HG03045 (cell line): ENCODE data around the gene NIPAL1.
A peak's percentile ranks its signal among the peaks of the same experiment; 100 is the strongest.

Experiments
- ATAC-seq: cut with Tn5 transposase; IDR thresholded peaks from one replicate; pipeline ENCODE4 v1.9.1; 2021; ENCODE audit warnings: mild to moderate bottlenecking, moderate library complexity; ENCODE audit not compliant: unreplicated experiment

NIPAL1 gene

DNA sequence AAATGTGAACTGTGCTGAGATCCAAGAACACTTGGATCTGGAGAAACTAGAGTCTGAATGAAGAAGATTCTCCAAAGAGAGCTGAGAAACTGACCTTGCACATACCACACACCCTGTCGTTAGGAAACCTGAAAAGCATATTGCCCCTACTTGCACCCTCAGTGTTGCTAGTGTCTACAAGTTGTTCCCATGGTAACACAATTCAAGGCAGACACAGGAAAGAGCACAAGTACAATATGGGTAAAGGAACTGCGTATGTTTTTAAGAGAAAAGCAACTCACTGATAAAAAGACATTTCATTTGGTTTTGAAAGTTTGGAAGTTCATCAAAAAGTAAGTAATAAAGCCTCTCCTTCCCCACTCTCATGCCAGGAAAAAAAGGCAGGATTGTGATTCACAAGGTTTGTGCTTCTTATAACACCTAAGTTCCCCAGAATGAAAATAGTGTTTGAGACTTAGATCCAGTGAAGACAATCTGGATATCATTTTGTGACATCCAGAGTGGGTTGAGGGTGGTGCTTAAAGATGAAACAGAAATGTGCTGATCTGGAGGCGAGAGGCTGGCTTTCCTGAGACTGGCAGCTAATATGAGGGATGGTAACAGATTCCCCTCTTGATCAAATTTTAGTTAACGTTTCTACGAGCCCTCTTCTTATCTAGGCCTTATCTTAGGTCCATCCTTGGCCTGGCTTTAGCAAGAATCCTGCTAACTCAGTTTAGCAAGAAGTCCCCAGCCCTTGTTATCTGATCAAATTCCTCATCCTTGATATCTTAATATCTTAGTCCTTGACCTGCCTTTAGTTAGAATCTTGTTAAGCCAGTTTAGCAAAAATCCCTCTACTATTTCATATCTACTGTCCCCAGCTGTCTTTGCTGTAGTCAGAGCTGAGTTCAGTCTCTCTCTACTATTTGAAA lies 42.3 kb downstream of the NIPAL1 start:
- ATAC-seq: no peak

- ATAC-seq: peak; percentile 55
These were observed 47.8 kb downstream of the NIPAL1 start for GRCh38 chr4:48064349-48064748.

DNA sequence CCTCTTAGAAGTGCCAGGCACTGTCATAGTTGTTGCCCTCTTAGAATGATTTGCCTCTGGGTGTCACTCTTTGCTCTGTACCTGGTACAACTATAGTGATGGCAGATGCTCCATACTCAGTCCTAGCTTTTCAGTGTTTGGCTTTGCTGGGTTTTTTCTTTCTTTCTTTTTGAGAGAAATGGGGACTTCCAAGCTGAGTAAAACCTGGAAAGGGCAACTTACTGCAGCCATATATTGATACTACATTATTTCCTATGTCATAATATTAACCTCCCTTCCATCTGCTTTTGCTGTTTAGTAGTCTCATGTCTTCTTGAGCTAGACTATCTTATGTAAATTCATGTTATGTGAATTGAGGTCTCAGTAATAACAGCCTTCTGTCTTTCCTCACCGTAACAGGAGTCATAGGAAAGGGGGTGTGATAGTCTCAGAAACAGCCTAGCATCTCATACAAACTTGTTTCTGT lies 49.0 kb downstream of the NIPAL1 start:
- ATAC-seq: peak; percentile 78

DNA sequence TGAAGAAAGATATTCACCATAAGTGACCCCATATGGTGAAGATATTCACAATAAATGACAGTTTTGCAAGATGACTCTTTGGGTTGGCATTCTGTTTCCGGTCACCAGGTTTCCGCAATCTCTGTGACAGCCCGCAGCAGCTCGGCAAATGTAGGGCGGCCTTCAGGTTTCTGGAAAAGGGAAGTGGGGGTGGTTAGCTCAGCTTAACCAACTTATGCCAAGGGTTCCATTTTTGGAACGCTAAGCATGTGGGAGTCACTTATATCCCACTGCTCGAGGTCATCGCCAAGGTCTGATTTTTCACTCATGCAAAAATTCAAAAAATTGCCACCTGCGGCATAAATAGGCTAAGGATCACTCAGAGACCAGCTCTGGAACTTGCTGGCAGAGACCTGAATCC lies 51.0 kb downstream of the NIPAL1 start:
- no peak for ATAC-seq

- ATAC-seq: no peak
These were observed 51.6 kb downstream of the NIPAL1 start for GRCh38 chr4:48068182-48068581.

DNA sequence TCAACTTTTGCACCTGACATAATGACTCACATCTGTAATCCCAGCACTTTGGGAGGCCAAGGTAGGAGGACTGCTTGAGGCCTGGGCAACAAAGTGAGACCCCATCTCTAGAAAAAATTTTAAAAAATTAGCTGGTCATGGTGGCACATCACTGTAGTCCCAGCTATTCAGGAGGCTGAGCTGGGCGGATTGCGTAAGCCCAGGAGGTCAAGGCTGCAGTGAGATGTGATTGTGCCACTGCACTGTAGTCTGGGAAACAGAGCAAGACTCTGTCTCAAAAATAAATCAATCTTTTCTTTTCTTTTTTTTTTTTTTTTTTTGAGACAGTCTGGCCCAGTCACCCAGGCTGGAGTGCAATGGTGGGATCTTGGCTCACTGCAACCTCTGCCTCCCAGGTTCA lies 52.5 kb downstream of the NIPAL1 start:
- ATAC-seq: no peak

- no peak for ATAC-seq
These were observed 54.6 kb downstream of the NIPAL1 start for GRCh38 chr4:48071191-48071590.

GRCh38 chr4:48073567-48074103 lies 57.1 kb downstream of the NIPAL1 start:
- no peak for ATAC-seq

DNA sequence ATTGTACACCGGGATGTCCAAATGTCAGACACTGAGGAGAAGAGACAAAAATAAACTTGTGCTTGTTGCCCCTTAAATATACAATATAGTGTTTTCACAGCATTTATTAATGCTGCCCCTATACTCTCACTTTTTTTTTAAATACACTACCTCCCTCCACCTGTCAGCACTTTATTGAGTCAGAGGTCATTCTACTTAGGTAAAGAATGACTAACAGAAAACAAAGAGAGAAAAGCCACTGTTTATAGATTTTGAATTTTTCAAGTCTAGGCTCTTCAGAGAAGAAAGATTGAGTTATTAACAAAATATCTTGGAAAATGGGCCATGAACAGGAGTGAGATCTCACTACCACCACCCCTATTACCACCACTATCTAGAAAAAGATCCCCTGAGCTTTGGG lies 58.1 kb downstream of the NIPAL1 start:
- ATAC-seq: no peak

- ATAC-seq: no peak
These were observed 61.9 kb downstream of the NIPAL1 start for GRCh38 chr4:48078425-48078824.

DNA sequence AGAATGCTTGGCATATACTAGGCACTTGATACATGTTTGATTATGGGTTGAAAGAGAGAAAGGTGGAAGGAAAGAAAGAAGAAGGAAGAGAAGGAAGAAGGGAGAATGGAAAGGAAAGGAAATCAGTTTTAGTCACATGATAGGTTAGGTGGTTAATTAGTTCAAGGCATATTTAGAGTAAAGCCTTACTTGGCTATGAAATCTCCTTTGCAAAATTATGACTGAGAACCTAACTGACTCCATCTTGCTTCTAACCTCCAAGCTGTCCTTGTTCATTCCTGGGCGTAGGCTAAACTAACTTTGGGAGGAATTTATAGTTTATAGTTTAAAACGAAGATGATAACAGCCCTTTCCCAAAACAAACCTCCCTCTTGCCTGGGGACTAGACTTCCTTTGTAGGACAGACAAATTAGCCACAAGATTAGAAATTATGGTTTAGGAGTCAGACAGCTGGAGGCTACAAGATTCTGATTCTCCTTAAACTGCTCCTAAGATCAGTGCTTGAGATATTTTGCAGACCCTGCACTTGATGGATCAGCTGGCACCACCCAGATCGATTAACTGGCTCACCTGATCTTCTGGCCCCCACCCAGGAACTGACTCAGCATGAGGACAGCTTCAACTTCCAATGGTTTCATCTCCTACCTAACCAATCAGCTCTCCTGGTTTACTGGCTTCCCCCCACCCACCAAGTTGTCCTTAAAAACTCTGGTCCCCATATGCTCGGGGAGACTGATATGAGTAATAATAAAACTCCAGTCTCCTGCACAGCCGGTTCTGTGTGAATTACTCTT lies 62.5 kb downstream of the NIPAL1 start:
- ATAC-seq: no peak

DNA sequence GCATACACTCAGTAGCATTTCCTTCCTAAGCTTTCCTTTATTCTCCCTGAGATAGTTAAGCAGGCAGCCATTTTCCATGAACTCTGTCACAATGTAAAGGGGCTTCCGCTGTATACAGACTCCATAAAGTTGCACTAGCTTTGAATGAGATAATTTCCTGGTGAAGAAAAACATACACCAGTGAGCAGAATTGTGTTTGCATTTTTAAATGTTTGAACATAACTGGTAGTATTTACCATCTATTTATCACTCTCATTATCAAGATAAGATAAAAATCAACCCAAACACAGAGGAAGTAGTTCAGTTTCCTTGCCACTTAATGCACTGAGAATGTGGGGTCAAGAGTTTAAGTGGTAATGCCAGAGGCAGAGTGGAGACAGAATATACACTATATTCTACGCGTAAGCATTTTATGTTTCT lies 63.4 kb downstream of the NIPAL1 start:
- no peak for ATAC-seq

DNA sequence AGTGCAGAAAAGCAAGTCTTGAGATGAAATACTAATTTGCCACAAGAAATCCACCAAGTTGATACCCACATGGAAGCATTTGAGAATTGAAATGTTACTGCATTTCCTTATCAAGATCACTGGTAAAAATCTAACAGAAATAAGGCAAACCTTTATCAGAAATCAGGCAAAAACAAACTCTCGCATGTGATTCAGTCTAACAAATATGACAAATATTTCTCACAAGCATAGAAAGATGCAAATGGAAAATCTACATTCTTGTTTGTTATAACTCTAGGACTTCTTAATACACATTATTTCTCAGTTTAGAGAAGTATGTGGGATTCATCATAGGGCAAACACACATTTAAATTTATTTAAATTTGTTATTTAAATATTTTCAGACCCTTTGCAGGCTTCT lies 64.6 kb downstream of the NIPAL1 start:
- ATAC-seq: no peak

DNA sequence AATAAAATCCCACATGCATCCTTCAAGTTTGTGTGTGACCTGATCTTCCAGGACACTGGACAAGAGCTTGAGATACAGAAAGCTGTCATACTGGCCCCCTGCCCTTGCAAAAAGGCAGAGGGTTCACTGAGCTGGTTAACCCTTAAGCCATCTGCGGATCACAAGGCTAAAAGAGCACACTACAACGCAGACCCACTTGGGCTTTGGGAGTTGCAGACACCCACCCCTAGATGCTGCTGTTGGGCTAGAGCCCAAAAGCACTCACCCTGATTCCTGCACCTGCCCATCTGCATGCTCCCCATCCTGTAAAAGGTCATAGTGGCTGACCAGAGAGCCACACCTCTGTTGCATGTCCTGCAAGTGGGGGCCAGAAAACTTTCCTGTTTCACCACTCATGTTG lies 66.4 kb downstream of the NIPAL1 start:
- ATAC-seq: no peak

GRCh38 chr4:48085821-48086589 lies 69.4 kb downstream of the NIPAL1 start:
- ATAC-seq: no peak
